HG03575 (cell line): ENCODE measurements around the gene CHCHD4.
"Not testable (repeated sequence)": the region's sequence is repeated elsewhere in the genome, so short reads cannot be mapped to it uniquely, and the experiment has no call there.

Experiments used
- ATAC-seq: cut with Tn5 transposase; IDR thresholded peaks from one replicate; pipeline ENCODE4 v1.9.1; 2021; ENCODE audit not compliant: unreplicated experiment, insufficient number of reproducible peaks, low FRiP score; ENCODE audit errors: extremely low read depth

CHCHD4 gene

GRCh38 chr3:14125193-14126016 lies 735 bp upstream of the CHCHD4 start:
- ATAC-seq, result peak; percentile 2

- ATAC-seq, result peak; percentile 23
These were observed 451 bp downstream of the CHCHD4 start for GRCh38 chr3:14124223-14124614.

- ATAC-seq, result no peak
These were observed 1.1 kb downstream of the CHCHD4 start for GRCh38 chr3:14123308-14124222.

- ATAC-seq, result no peak
These were observed 2.4 kb downstream of the CHCHD4 start for GRCh38 chr3:14122301-14122700.

- ATAC-seq, result no peak
These were observed 2.8 kb downstream of the CHCHD4 start for GRCh38 chr3:14121859-14122258.

GRCh38 chr3:14120921-14121448 lies 3.7 kb downstream of the CHCHD4 start:
- not testable (repeated sequence) for ATAC-seq

- no peak for ATAC-seq
These were observed 4.4 kb downstream of the CHCHD4 start for GRCh38 chr3:14120111-14120920.

GRCh38 chr3:14119651-14120050 lies 5.0 kb downstream of the CHCHD4 start:
- ATAC-seq, result no peak

GRCh38 chr3:14118400-14119381 lies 6.0 kb downstream of the CHCHD4 start:
- ATAC-seq, result no peak

- ATAC-seq, result no peak
These were observed 6.9 kb downstream of the CHCHD4 start for GRCh38 chr3:14117468-14118399.

GRCh38 chr3:14113965-14114635 lies 10.6 kb downstream of the CHCHD4 start:
- no peak for ATAC-seq

GRCh38 chr3:14110699-14111098 lies 14.0 kb downstream of the CHCHD4 start:
- ATAC-seq, result no peak

GRCh38 chr3:14109821-14110220 lies 14.8 kb downstream of the CHCHD4 start:
- not testable (repeated sequence) for ATAC-seq

- no peak for ATAC-seq
These were observed 26.9 kb downstream of the CHCHD4 start for GRCh38 chr3:14097616-14098391.

- no peak for ATAC-seq
These were observed 27.9 kb downstream of the CHCHD4 start for GRCh38 chr3:14096742-14097141.

- ATAC-seq, result no peak
These were observed 30.8 kb downstream of the CHCHD4 start for GRCh38 chr3:14093831-14094230.
